GM18519 (cell line): ENCODE results near the gene HAS3.
"Not testable (repeated sequence)": the region's sequence is repeated elsewhere in the genome, so short reads cannot be mapped to it uniquely, and the experiment has no call there.

Experiments used
- ATAC-seq: cut with Tn5 transposase; IDR thresholded peaks from one replicate; pipeline ENCODE4 v1.9.1; 2021; ENCODE audit warnings: mild to moderate bottlenecking, moderate library complexity; ENCODE audit not compliant: unreplicated experiment, low FRiP score

HAS3 gene

DNA sequence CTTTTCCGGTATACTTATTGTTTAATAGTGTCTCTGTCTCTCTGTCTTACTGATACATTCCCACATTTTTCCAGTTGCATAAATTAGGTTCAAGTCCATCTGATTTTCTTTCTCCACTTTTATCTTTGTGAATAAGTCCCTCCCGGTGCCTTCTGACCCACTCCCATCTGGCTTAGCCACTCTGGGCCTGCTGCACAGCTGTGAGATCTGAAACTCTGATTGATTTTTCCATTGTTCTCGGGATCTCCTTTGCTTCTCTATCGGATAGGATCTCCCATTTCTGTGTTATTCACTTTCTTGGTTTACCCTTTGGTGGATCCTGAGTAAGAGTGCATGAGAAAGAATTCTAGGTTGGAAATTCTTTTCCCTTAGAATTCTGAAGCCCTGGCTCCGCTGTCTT, 35.6 kb downstream of the HAS3 start:
- ATAC-seq: no peak

DNA sequence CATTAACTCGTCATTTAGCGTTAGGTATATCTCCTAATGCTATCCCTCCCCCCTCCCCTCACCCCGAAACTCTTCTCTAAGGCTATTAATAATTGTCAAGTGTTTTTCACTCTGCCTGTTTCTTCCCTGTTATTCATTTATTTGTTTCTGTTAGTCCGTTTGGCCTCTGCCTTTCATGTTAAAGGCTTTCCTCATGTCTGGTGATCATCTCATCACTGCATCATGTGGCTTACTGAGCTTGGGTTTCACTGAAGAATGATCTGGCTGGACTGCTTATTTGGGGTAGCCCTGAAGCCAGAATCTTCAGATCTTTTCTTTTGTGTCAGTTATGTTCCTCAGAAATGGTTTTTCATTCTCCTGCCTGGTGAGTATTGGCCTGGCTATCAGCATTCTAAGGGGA, 36.5 kb downstream of the HAS3 start:
- no peak for ATAC-seq

DNA sequence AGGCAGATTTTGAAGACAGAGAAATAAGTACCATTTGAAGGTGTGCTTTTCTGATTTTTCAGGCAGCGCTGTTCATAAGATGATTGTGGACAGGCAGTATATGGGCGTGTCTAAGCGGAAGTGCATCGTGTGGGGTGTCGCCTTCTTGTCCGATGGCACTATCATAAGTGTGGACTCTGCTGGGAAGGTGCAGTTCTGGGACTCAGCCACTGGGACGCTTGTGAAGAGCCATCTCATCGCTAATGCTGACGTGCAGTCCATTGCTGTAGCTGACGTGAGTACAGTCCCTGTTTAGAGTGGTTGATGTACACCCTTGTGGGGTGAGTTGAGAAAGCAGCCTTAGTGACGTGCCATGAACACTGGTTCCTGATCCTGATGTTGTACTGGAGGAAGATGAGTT, 37.7 kb downstream of the HAS3 start:
- no peak for ATAC-seq

DNA sequence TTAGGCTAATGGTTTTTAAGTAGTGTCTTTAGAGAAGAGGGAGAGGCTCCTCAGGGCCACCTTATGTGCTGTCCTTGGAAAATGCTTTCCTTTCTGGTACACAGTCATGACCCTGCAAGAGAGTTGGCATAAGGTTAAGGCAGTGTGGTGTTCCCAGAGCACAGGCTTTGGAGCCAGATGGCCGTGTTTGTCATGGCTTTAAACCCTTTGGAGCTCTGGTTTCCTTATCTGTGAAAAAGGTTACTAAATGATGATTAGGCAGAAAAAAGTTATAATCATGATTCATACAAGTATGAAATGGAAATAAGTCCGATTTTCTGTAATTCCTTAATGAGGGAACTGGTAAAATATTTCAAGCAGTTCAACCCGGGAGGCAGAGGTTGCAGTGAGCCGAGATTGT, 40.2 kb downstream of the HAS3 start:
- no peak for ATAC-seq

DNA sequence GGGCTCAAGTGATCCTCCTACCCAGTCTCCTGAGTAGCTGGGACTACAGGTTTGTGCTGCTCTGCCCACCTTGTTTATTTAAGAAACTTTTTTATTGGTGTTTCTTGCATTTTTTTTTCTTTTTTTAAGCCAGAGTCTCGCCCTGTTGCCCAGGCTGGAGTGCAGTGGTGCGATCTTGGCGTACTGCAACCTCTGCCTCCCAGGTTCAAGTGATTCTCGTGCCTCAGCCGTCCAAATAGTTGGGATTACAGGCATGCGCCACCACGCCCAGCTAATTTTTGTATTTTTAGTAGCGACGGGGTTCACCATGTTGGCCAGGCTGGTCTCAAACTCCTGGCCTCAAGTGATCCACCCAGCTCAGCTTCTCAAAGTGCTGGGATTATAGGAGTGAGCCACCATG, 44.2 kb downstream of the HAS3 start:
- not testable (repeated sequence) for ATAC-seq

DNA sequence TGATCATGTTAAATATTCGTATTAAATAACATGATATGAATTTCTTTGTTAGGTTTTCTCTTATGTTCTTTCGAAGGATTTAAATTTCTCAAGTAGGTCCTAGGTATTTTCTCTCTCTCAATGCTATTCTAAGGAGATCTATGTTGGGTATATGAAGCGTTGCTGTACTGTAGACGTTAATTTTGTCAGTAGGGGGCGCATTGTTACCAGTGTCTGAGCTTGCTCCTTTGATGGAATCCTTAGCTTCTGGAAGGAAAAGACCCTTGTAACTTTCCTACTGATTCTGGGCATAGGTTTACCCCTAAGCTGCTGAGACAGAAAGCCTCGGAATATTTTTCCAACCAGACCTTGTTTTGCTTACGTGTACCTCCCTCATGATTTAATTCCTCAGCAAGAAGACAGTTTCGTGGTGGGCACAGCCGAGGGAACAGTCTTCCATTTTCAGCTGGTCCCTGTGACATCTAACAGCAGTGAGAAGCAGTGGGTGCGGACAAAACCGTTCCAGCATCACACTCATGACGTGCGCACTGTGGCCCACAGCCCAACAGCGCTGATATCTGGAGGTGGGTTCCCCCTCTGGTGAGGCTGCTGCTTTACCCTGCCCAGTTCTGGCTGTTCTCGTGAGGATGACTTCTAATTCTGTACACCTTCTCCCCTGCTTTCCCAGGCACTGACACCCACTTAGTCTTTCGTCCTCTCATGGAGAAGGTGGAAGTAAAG, 44.9 kb downstream of the HAS3 start:
- ATAC-seq: no peak

DNA sequence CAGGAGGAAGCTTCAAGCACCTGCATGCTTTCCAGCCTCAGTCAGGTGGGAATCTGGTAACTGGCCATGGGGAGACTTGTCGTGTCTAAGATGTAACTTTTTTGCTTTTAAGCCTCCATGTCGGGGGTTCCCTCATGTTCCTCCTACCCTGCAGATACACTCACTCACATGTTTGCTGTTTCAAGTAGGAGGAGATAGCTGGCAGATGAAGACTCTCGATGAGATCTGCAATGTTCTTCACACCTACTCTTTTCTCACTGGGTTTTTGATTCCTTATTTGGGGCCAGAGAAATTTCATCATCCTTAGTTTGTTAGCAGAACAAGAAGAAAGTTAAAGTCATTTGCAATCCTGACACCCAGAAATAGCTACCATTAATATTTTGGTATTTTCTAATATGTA, 51.7 kb downstream of the HAS3 start:
- no peak for ATAC-seq

DNA sequence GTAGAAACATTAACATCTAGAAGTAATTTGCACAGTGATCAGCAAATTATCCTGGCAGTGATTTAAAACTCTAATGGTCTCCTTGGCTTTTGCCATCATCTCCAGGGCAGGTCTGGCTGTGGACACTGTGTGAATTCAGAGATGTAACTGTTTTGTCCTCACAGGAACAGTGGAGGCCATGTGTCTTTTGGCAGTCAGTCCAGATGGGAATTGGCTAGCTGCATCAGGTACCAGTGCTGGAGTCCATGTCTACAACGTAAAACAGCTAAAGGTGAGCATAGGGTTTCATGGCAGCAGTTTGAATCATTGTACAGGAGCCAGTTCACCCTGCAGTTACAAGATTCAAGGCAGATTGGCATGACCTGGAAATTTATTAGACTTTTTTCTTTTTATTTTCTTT, 54.7 kb downstream of the HAS3 start:
- ATAC-seq: no peak

DNA sequence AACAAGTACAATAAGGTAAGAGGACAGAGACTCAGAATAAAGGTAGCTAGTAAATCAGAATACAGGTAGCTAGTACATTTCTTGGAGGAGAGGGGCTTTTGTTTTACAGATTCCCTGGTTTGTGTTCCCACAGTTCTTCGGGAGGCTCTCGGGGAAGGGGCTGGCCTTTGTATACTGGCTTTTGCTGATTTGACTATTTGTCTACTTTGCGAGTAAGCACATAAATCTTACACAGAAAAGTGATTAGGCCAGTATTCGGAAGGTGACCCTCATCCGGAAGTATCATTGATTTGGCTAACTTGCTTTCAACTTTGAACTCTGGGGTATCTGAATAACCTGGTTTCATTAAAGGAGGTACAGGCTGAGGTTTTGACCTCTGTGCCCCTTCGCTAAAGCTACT, 60.1 kb downstream of the HAS3 start:
- ATAC-seq: no peak

DNA sequence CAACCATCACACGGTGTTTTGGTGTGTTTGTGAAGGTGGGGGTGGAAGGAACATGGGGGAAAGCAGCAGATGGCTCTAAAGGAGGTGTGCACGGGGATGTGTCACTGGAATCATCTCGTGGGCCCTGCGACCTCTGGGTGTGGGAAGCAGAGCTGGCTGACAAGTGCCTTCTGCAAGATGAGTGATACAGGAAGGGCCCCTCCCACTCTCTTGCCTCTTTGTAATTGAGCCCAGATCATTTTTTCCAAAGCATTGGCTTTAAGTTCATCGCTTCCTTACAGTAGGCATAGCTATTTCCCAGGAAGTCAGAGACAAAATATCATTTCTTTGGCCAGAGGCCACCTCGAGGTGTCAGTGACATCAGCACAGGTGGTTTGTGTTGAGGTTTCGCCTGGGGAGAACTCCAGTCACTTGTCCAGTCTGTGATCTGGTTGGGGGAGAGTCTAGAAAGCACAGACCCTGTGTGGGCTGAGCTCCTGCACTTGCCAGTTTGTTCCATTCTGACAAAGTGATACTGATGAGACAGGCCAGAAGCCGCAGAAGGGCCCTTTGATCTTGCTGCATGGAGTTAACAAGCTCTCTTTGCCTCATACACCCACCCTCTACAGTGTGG, 60.9 kb downstream of the HAS3 start:
- no peak for ATAC-seq

DNA sequence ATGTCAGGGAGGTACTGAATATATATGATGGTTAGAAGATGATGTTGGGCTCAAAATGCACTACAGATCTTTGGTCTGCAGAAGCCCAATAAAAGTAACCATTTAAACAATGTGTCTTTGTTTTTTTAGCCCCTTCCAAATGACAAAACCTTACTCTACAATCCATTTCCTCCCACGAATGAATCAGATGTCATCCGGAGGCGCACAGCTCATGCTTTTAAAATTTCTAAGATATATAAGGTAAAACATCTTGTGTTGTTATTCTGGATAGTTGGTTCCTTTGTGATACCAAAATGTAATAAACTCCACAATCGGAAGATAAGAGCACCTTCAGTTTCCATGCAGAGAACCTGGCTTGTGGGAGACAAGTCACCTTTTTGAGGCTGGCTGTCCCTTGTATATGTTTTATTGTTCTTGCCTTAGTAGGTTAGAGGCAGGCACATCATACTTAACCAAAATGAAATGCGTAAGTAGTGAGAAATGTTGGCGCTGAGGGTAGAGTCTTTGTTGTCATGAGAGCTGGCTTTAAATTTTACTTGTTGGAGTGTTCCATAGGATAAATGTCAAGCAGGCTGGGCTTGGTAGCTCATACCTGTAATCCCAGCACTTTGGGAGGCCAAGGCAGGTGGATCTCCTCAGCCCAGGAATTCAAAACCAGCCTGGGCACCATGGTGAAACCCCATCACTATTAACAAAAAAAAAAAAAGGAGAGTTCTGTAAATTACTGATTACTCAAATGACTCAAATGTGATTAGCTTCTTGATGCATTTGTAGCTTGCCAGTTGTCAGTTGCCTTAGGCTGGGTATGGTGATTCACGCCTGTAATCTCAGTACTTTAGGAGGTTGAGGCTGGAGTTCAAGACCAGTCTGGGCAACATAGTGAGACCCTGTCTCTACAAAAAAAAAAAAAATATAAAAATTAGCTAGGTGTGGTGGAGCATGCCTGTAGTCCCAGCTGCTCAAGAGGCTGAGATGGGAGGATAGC, 61.8 kb downstream of the HAS3 start:
- no peak for ATAC-seq
